NB4 (cell line): ENCODE data around the gene MINAR1.

Source experiments
- DNase-seq: peaks from one replicate; pipeline ENCODE4 v3.0.0; 2010; ENCODE audit warnings: low read depth
- H3K4me3 ChIP-seq: one replicate; pipeline ENCODE4 v1.5.1; 2011; ENCODE audit warnings: mild to moderate bottlenecking, low read depth, low read length, moderate library complexity
- MAX ChIP-seq: IDR thresholded peaks from 2 replicates; pipeline ENCODE4 v1.6.1; 2011; ENCODE audit warnings: low read depth, low read length
- MYC ChIP-seq: IDR thresholded peaks from 2 replicates; pipeline ENCODE4 v1.6.1; 2011; ENCODE audit warnings: low read depth, low read length
- POLR2A ChIP-seq: IDR thresholded peaks from 2 replicates; pipeline ENCODE4 v1.6.1; 2011; ENCODE audit warnings: mild to moderate bottlenecking; ENCODE audit not compliant: insufficient read length; ENCODE audit errors: extremely low read depth
- TF ChIP-seq, protein P1 (sequence below): IDR thresholded peaks from one replicate; pipeline ENCODE4 v1.5.1; 2012; ENCODE audit warnings: low read depth, low read length

MINAR1 gene

GRCh38 chr15:79478108-79478507 lies 46.0 kb downstream of the MINAR1 start:
- no peak overlapping the region for H3K4me3 ChIP-seq
- TF ChIP-seq MAX (no peak), MYC (no peak), POLR2A (no peak)
- TF ChIP-seq, protein P1, sequence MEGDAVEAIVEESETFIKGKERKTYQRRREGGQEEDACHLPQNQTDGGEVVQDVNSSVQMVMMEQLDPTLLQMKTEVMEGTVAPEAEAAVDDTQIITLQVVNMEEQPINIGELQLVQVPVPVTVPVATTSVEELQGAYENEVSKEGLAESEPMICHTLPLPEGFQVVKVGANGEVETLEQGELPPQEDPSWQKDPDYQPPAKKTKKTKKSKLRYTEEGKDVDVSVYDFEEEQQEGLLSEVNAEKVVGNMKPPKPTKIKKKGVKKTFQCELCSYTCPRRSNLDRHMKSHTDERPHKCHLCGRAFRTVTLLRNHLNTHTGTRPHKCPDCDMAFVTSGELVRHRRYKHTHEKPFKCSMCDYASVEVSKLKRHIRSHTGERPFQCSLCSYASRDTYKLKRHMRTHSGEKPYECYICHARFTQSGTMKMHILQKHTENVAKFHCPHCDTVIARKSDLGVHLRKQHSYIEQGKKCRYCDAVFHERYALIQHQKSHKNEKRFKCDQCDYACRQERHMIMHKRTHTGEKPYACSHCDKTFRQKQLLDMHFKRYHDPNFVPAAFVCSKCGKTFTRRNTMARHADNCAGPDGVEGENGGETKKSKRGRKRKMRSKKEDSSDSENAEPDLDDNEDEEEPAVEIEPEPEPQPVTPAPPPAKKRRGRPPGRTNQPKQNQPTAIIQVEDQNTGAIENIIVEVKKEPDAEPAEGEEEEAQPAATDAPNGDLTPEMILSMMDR = no peak
- no peak for DNase-seq

- H3K4me3 ChIP-seq = no peak overlapping the region
- TF ChIP-seq MYC = no peak
- no peak for TF ChIP-seq MAX
- TF ChIP-seq POLR2A = no peak
- TF ChIP-seq, protein P1 = no peak
- no peak for DNase-seq
These were observed 47.5 kb downstream of the MINAR1 start for GRCh38 chr15:79479616-79480015.

DNA sequence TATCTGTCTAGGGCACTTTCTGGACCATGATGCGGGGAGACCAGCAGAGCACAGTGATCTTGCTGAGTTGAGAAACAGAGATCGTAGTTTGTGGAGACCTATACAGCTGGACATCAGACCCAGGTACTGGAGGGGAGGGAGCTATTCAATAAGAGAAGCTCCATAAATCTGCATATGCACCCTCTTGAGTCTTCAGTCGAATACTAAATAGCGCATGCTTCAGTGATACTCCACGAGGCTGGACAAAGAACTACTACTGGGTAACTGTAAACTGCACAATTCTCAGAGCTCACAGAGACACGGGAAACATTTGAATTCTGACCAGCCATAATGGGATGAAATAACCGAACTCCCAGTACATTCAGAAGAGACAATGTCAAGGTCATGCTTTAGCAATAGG lies 49.7 kb downstream of the MINAR1 start:
- no peak for DNase-seq
- no peak overlapping the region for H3K4me3 ChIP-seq
- TF ChIP-seq MYC = no peak
- TF ChIP-seq MAX = no peak
- TF ChIP-seq, protein P1 = no peak
- no peak for TF ChIP-seq POLR2A
